ENCODE measurements around the gene KCNC3. TPM values are rescaled to one million over a fixed set of nuclear protein-coding genes. Genes with fewer than 3 reads are reported as not detected.

KCNC3 gene
- total RNA-seq, 1 donor from 2014 or later, result 20.3 TPM

GRCh38 chr19:50300814-50301606 is 28.2 kb downstream of the KCNC3 start:
- H3K4me1 Mint-ChIP-seq, result peaks cover 13% of the 10 kb centered on the region
- H3K9me3 Mint-ChIP-seq, result no peaks in the 10 kb centered on the region
- H3K36me3 Mint-ChIP-seq (ENCODE audit: low read depth), result no peaks in the 10 kb centered on the region
- intact Hi-C loops (cut with micrococcal nuclease), result loop anchor here (2.0 kb wide), 1 partner anchor 16 kb away; no protein-coding TSS in a partner anchor
- peak overlapping the region; percentile 74 for H3K27ac Mint-ChIP-seq
- no peak for DNase-seq
- no peak overlapping the region for H3K4me3 Mint-ChIP-seq
- H3K27me3 Mint-ChIP-seq, result peaks cover 9% of the 10 kb centered on the region

- Mint-ChIP-seq H3K27me3 (peaks cover 6% of the 10 kb centered on the region), H3K4me3 (no peak overlapping the region), H3K9me3 (no peaks in the 10 kb centered on the region), H3K27ac (peak overlapping the region; percentile 25), H3K36me3 (ENCODE audit: low read depth) (no peaks in the 10 kb centered on the region), H3K4me1 (peaks cover 13% of the 10 kb centered on the region)
- intact Hi-C loops (cut with micrococcal nuclease), result loop anchor here (2.0 kb wide), 1 partner anchor 17 kb away; no protein-coding TSS in a partner anchor
- DNase-seq, result no peak
Observed at GRCh38 chr19:50300051-50300450, 29.1 kb downstream of the KCNC3 start.

GRCh38 chr19:50293263-50294004 is 35.7 kb downstream of the KCNC3 start:
- no peak overlapping the region for H3K4me3 Mint-ChIP-seq
- DNase-seq, result no peak
- no peaks in the 10 kb centered on the region for H3K36me3 Mint-ChIP-seq (ENCODE audit: low read depth)
- H3K4me1 Mint-ChIP-seq, result no peaks in the 10 kb centered on the region
- peaks cover 10% of the 10 kb centered on the region for H3K27me3 Mint-ChIP-seq
- no peak overlapping the region for H3K27ac Mint-ChIP-seq
- H3K9me3 Mint-ChIP-seq, result no peaks in the 10 kb centered on the region
- intact Hi-C loops (cut with micrococcal nuclease), result no loop called here

GRCh38 chr19:50292216-50292827 is 36.9 kb downstream of the KCNC3 start:
- no peak overlapping the region for H3K27ac Mint-ChIP-seq
- H3K36me3 Mint-ChIP-seq (ENCODE audit: low read depth), result no peaks in the 10 kb centered on the region
- H3K4me3 Mint-ChIP-seq, result no peak overlapping the region
- peaks cover 7% of the 10 kb centered on the region for H3K9me3 Mint-ChIP-seq
- intact Hi-C loops (cut with micrococcal nuclease), result no loop called here
- no peaks in the 10 kb centered on the region for H3K4me1 Mint-ChIP-seq
- H3K27me3 Mint-ChIP-seq, result peaks cover 10% of the 10 kb centered on the region
- DNase-seq, result no peak

GRCh38 chr19:50290775-50291174 is 38.4 kb downstream of the KCNC3 start:
- Mint-ChIP-seq H3K36me3 (ENCODE audit: low read depth) (no peaks in the 10 kb centered on the region), H3K27me3 (peaks cover 10% of the 10 kb centered on the region), H3K4me1 (no peaks in the 10 kb centered on the region), H3K4me3 (no peak overlapping the region), H3K9me3 (peaks cover 7% of the 10 kb centered on the region), H3K27ac (no peak overlapping the region)
- intact Hi-C loops (cut with micrococcal nuclease), result no loop called here
- no peak for DNase-seq

GRCh38 chr19:50290011-50290410 is 39.2 kb downstream of the KCNC3 start:
- no peak for DNase-seq
- H3K4me3 Mint-ChIP-seq, result no peak overlapping the region
- intact Hi-C loops (cut with micrococcal nuclease), result no loop called here
- H3K27me3 Mint-ChIP-seq, result peaks cover 10% of the 10 kb centered on the region
- H3K4me1 Mint-ChIP-seq, result no peaks in the 10 kb centered on the region
- no peak overlapping the region for H3K27ac Mint-ChIP-seq
- H3K36me3 Mint-ChIP-seq (ENCODE audit: low read depth), result no peaks in the 10 kb centered on the region
- peaks cover 7% of the 10 kb centered on the region for H3K9me3 Mint-ChIP-seq

GRCh38 chr19:50288954-50289353 is 40.2 kb downstream of the KCNC3 start:
- no peak overlapping the region for H3K27ac Mint-ChIP-seq
- H3K4me3 Mint-ChIP-seq, result no peak overlapping the region
- H3K36me3 Mint-ChIP-seq (ENCODE audit: low read depth), result no peaks in the 10 kb centered on the region
- H3K27me3 Mint-ChIP-seq, result peaks cover 10% of the 10 kb centered on the region
- no peak for DNase-seq
- intact Hi-C loops (cut with micrococcal nuclease), result no loop called here
- peaks cover 7% of the 10 kb centered on the region for H3K9me3 Mint-ChIP-seq
- H3K4me1 Mint-ChIP-seq, result no peaks in the 10 kb centered on the region

GRCh38 chr19:50287331-50287730 is 41.8 kb downstream of the KCNC3 start:
- H3K4me1 Mint-ChIP-seq, result no peaks in the 10 kb centered on the region
- no peak overlapping the region for H3K4me3 Mint-ChIP-seq
- H3K27ac Mint-ChIP-seq, result no peak overlapping the region
- no peaks in the 10 kb centered on the region for H3K36me3 Mint-ChIP-seq (ENCODE audit: low read depth)
- H3K27me3 Mint-ChIP-seq, result peaks cover 4% of the 10 kb centered on the region
- no peak for DNase-seq
- H3K9me3 Mint-ChIP-seq, result peaks cover 7% of the 10 kb centered on the region
- intact Hi-C loops (cut with micrococcal nuclease), result no loop called here

- H3K27ac Mint-ChIP-seq, result no peak overlapping the region
- no peaks in the 10 kb centered on the region for H3K4me1 Mint-ChIP-seq
- H3K27me3 Mint-ChIP-seq, result peaks cover 4% of the 10 kb centered on the region
- H3K4me3 Mint-ChIP-seq, result no peak overlapping the region
- no peaks in the 10 kb centered on the region for H3K36me3 Mint-ChIP-seq (ENCODE audit: low read depth)
- no peak for DNase-seq
- H3K9me3 Mint-ChIP-seq, result peaks cover 7% of the 10 kb centered on the region
- intact Hi-C loops (cut with micrococcal nuclease), result no loop called here
Observed at GRCh38 chr19:50286443-50286842, 42.7 kb downstream of the KCNC3 start.

GRCh38 chr19:50285833-50286232 is 43.3 kb downstream of the KCNC3 start:
- intact Hi-C loops (cut with micrococcal nuclease), result no loop called here
- Mint-ChIP-seq H3K4me1 (no peaks in the 10 kb centered on the region), H3K27me3 (peaks cover 4% of the 10 kb centered on the region), H3K4me3 (no peak overlapping the region), H3K27ac (no peak overlapping the region), H3K36me3 (ENCODE audit: low read depth) (no peaks in the 10 kb centered on the region), H3K9me3 (peaks cover 7% of the 10 kb centered on the region)
- no peak for DNase-seq

- intact Hi-C loops (cut with micrococcal nuclease), result no loop called here
- no peaks in the 10 kb centered on the region for H3K9me3 Mint-ChIP-seq
- no peak overlapping the region for H3K27ac Mint-ChIP-seq
- H3K27me3 Mint-ChIP-seq, result no peaks in the 10 kb centered on the region
- no peak overlapping the region for H3K4me3 Mint-ChIP-seq
- DNase-seq, result no peak
- no peaks in the 10 kb centered on the region for H3K36me3 Mint-ChIP-seq (ENCODE audit: low read depth)
- H3K4me1 Mint-ChIP-seq, result no peaks in the 10 kb centered on the region
Observed at GRCh38 chr19:50281491-50281890, 47.7 kb downstream of the KCNC3 start.

GRCh38 chr19:50280983-50281382 is 48.2 kb downstream of the KCNC3 start:
- Mint-ChIP-seq H3K4me1 (no peaks in the 10 kb centered on the region), H3K27me3 (no peaks in the 10 kb centered on the region), H3K27ac (no peak overlapping the region), H3K9me3 (no peaks in the 10 kb centered on the region), H3K4me3 (no peak overlapping the region), H3K36me3 (ENCODE audit: low read depth) (no peaks in the 10 kb centered on the region)
- no peak for DNase-seq
- intact Hi-C loops (cut with micrococcal nuclease), result no loop called here

GRCh38 chr19:50280074-50280473 is 49.1 kb downstream of the KCNC3 start:
- DNase-seq, result no peak
- no peaks in the 10 kb centered on the region for H3K27me3 Mint-ChIP-seq
- no peaks in the 10 kb centered on the region for H3K36me3 Mint-ChIP-seq (ENCODE audit: low read depth)
- H3K27ac Mint-ChIP-seq, result no peak overlapping the region
- no peaks in the 10 kb centered on the region for H3K9me3 Mint-ChIP-seq
- no peak overlapping the region for H3K4me3 Mint-ChIP-seq
- no peaks in the 10 kb centered on the region for H3K4me1 Mint-ChIP-seq
- intact Hi-C loops (cut with micrococcal nuclease), result no loop called here

GRCh38 chr19:50277966-50278580 is 51.1 kb downstream of the KCNC3 start:
- Mint-ChIP-seq H3K27ac (no peak overlapping the region), H3K4me1 (no peaks in the 10 kb centered on the region), H3K4me3 (no peak overlapping the region), H3K27me3 (no peaks in the 10 kb centered on the region), H3K9me3 (no peaks in the 10 kb centered on the region), H3K36me3 (ENCODE audit: low read depth) (no peaks in the 10 kb centered on the region)
- DNase-seq, result no peak
- intact Hi-C loops (cut with micrococcal nuclease), result no loop called here

Measured in activated CD4-positive, alpha-beta T cell treated with anti-CD3 and anti-CD28 coated beads, Interleukin-2, amount 10 ng/mL, durations not matched to agents 24 days and 14 days (primary cell).